K562 (cell line): ENCODE results near the gene NEMP1. TPM values are rescaled to one million over a fixed set of nuclear protein-coding genes. Genes with fewer than 3 reads are reported as not detected.

Experiments
- HES1 ChIP-seq: fragments of 450-650 bp; IDR thresholded peaks from 2 replicates; pipeline ENCODE4 v1.6.1; 2016; ENCODE audit warnings: low read depth, mild to moderate bottlenecking, moderate library complexity
- HEY1 ChIP-seq: fragments of 250-450 bp; sonication (Bioruptor Pico); IDR thresholded peaks from 2 replicates; pipeline ENCODE4 v1.5.0; 2020; ENCODE audit warnings: mild to moderate bottlenecking, moderate library complexity, borderline replicate concordance
- MAZ ChIP-seq, 2 experiments: fragments of 450-650 bp in 1 of 2; sonication (generic) in 1 of 2; formaldehyde crosslinking; IDR thresholded peaks in 1 of 2; conservative IDR thresholded peaks in 1 of 2; 2 replicates each; pipeline versions ENCODE4 v1.4.0 to v1.5.0; 2020; ENCODE audit warnings: mild to moderate bottlenecking in 1 of 2, missing genetic modification reagents in 1 of 2
- MGA ChIP-seq: fragments of 450-650 bp; IDR thresholded peaks from 2 replicates; pipeline ENCODE4 v1.6.1; 2016; ENCODE audit warnings: mild to moderate bottlenecking, moderate library complexity
- MTF1 ChIP-seq: fragments of 250-450 bp; sonication (Bioruptor Pico); IDR thresholded peaks from 2 replicates; pipeline ENCODE4 v1.9.0; 2021; ENCODE audit warnings: moderate library complexity, mild to moderate bottlenecking, inconsistent platforms, borderline replicate concordance
- NBN ChIP-seq: fragments of 450-650 bp; IDR thresholded peaks from 2 replicates; pipeline ENCODE4 v1.6.1; 2016; ENCODE audit warnings: low read depth, mild to moderate bottlenecking
- SMARCE1 ChIP-seq: fragments of 450-650 bp; IDR thresholded peaks from 2 replicates; pipeline ENCODE4 v1.7.1; 2016; ENCODE audit warnings: mild to moderate bottlenecking
- XRCC4 ChIP-seq: IDR thresholded peaks from one replicate; pipeline ENCODE4 v1.6.1; 2011; ENCODE audit not compliant: insufficient read depth, insufficient read length; ENCODE audit errors: extremely low read depth
- YY1 ChIP-seq, 3 experiments: IDR thresholded peaks; 2 replicates each; pipeline ENCODE4 v1.6.1; 2011; ENCODE audit warnings: low read length in 2 of 3, mild to moderate bottlenecking in 2 of 3, moderate library complexity in 2 of 3, borderline replicate concordance in 1 of 3, control low read depth in 1 of 3, low read depth in 1 of 3; ENCODE audit not compliant: insufficient read depth in 3 of 3, insufficient replicate concordance in 2 of 3, control insufficient read depth in 1 of 3, insufficient read length in 1 of 3; ENCODE audit errors: extremely low read depth in 1 of 3
- ZNF232 ChIP-seq: sonication (generic); formaldehyde crosslinking; IDR thresholded peaks from 2 replicates; pipeline ENCODE4 v1.8.0; 2022; ENCODE audit warnings: mild to moderate bottlenecking, missing genetic modification reagents
- polyA plus RNA-seq, 8 experiments: library from polyadenylated mRNA; depleted of rRNA in 4 of 8; stranded (reverse) in 5 of 8; unstranded in 3 of 8; fragments of >200 nt; fragmentation: Nextera tagmentation in 2 of 8; fragmentation: Illumina TruSeq in 1 of 8; extraction: Ambion mirVana in 2 of 8; extraction: Trizol in 1 of 8; gene quantifications; 2 replicates each; pipeline versions ENCODE4 v1.2.1 to v1.2.3, GENCODE V29; 2011 to 2014; ENCODE audit warnings: inconsistent platforms in 1 of 8, missing spikeins in 1 of 8
- total RNA-seq, 7 experiments: library from RNA; depleted of rRNA in 6 of 7; stranded (reverse); fragments of >200 nt in 6 of 7; fragmentation: Illumina TruSeq in 2 of 7; extraction: Trizol in 2 of 7; gene quantifications; 2 replicates each; pipeline versions ENCODE4 v1.2.1 to v1.2.3, GENCODE V29; 2011 to 2021; ENCODE audit warnings: low replicate concordance in 1 of 7

NEMP1 gene
- total and polyA plus RNA-seq, 9 of the 15 experiments (the other 6 are each of a cell fraction or from before 2014, with no cell fraction given), result 9.5 to 82.2 (median 41.2) TPM

GRCh38 chr12:57110104-57111030 lies 31.8 kb upstream of the NEMP1 start (continued):
- TF ChIP-seq MGA (peak; percentile 72), HEY1 (CRISPR knock-in tag) (no peak), SMARCE1 (0 out of 2 replicates have a peak, but pooled peaks have one; percentile 42), NBN (peak; percentile 52; the same call in 1 of the 2 replicates), MAZ (CRISPR knock-in tag; conservative IDR thresholded peaks at IDR 0.05 in 1 of 2, IDR thresholded peaks at IDR 0.05 in 1 of 2) (peak; percentile 16 to 68; a peak in 1 of 4 replicates), YY1 (IDR thresholded peaks at IDR 0.05; ENCODE audit: borderline replicate concordance in 1 of 3, control insufficient read depth in 1 of 3, extremely low read depth in 1 of 3, insufficient read depth in 3 of 3, insufficient read length in 1 of 3, insufficient replicate concordance in 2 of 3, low read depth in 1 of 3, low read length in 2 of 3) (no peak), ZNF232 (CRISPR knock-in tag) (no peak), MTF1 (CRISPR knock-in tag) (no peak), HES1 (peak; percentile 31; the same call in 1 of the 2 replicates), XRCC4 (no peak)
